ES-I3 (cell line): ENCODE measurements around the gene CFAP58.

Experiments used
- H3K36me3 ChIP-seq: 2 replicates; pipeline ENCODE4 v1.6.1; 2013; ENCODE audit warnings: mild to moderate bottlenecking, low read length, control low read depth, moderate library complexity; ENCODE audit not compliant: insufficient read depth
- H3K4me1 ChIP-seq: 2 replicates; pipeline ENCODE4 v1.6.1; 2013; ENCODE audit warnings: mild to moderate bottlenecking, control low read depth, low read length; ENCODE audit not compliant: insufficient read depth
- H3K9ac ChIP-seq: 2 replicates; pipeline ENCODE4 v1.6.1; 2013; ENCODE audit warnings: low read depth, mild to moderate bottlenecking, low read length, moderate library complexity
- H3K9me3 ChIP-seq: 2 replicates; pipeline ENCODE4 v1.6.1; 2013; ENCODE audit warnings: mild to moderate bottlenecking, low read length, moderate library complexity; ENCODE audit not compliant: control insufficient read depth, insufficient read depth

The CFAP58 gene

DNA sequence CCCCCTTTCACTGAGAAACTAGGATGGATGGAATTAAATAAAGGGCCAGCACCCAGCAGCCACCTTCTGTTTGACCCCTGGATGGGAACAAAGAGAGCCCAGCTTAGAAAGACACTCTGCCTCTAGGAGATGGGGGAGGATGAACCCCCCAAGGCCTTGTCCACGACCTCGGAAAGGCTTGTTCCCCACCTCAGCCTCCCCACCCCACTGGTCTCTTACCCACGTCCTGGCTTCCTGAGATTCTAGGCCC, 25.1 kb upstream of the CFAP58 start:
- H3K36me3 ChIP-seq: no peaks in the 10 kb centered on the region
- peaks cover 69% of the 10 kb centered on the region for H3K4me1 ChIP-seq
- H3K9me3 ChIP-seq: no peaks in the 10 kb centered on the region
- H3K9ac ChIP-seq: peak overlapping the region; percentile 26

GRCh38 chr10:104328896-104329710, 24.5 kb upstream of the CFAP58 start:
- Histone ChIP-seq H3K4me1 (peaks cover 73% of the 10 kb centered on the region), H3K9ac (peak overlapping the region; percentile 26), H3K9me3 (no peaks in the 10 kb centered on the region), H3K36me3 (no peaks in the 10 kb centered on the region)

- Histone ChIP-seq H3K9me3 (no peaks in the 10 kb centered on the region), H3K4me1 (peaks cover 78% of the 10 kb centered on the region), H3K36me3 (no peaks in the 10 kb centered on the region), H3K9ac (no peak overlapping the region)
Measured at GRCh38 chr10:104329735-104330134, 23.9 kb upstream of the CFAP58 start.

- H3K9me3 ChIP-seq: no peaks in the 10 kb centered on the region
- H3K9ac ChIP-seq: no peak overlapping the region
- peaks cover 78% of the 10 kb centered on the region for H3K4me1 ChIP-seq
- H3K36me3 ChIP-seq: no peaks in the 10 kb centered on the region
Measured at GRCh38 chr10:104330168-104331110, 23.2 kb upstream of the CFAP58 start.

DNA sequence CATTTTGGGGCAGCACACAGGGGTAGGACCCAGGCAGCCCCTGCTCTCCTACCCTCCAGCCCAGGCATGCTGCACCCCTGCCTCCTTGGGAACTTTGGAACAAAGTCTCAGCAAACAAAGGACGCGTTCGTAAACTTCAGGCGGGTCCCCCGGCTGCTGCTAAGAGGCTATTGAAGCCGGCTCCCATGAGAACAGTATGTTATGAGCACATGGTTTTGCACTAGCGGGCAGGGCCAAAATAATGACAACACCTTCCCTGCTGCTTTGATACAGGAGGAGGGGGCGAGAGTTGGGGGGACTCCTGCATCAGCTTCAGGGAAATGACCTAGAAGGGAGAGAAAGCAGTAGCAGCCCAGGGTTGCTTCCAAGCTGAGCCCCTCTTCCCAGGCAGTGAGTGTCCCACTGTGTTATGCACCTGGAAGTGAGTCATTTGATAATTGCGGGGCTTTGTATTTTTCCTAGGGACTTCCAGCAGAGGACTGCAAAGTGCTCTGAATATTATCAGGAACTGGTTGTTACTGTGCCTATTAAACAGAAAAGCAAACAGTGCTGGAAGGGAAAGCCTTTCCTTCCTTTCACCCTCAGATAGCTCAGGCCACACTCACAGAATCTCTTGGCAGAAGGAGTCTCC, 22.3 kb upstream of the CFAP58 start:
- Histone ChIP-seq H3K9ac (no peak overlapping the region), H3K36me3 (no peaks in the 10 kb centered on the region), H3K4me1 (peaks cover 83% of the 10 kb centered on the region), H3K9me3 (no peaks in the 10 kb centered on the region; the same call in 1 of the 2 replicates)

- Histone ChIP-seq H3K9ac (no peak overlapping the region), H3K4me1 (peaks cover 76% of the 10 kb centered on the region), H3K9me3 (no peaks in the 10 kb centered on the region; the same call in 1 of the 2 replicates), H3K36me3 (no peaks in the 10 kb centered on the region)
Measured at GRCh38 chr10:104332243-104333031, 21.2 kb upstream of the CFAP58 start.

- no peaks in the 10 kb centered on the region; the same call in 1 of the 2 replicates for H3K9me3 ChIP-seq
- peaks cover 69% of the 10 kb centered on the region for H3K4me1 ChIP-seq
- no peaks in the 10 kb centered on the region for H3K36me3 ChIP-seq
- H3K9ac ChIP-seq: no peak overlapping the region
Measured at GRCh38 chr10:104333032-104333727, 20.5 kb upstream of the CFAP58 start.

GRCh38 chr10:104333728-104334373, 19.8 kb upstream of the CFAP58 start:
- Histone ChIP-seq H3K9ac (no peak overlapping the region), H3K36me3 (no peaks in the 10 kb centered on the region), H3K4me1 (peaks cover 62% of the 10 kb centered on the region), H3K9me3 (no peaks in the 10 kb centered on the region; the same call in 1 of the 2 replicates)

DNA sequence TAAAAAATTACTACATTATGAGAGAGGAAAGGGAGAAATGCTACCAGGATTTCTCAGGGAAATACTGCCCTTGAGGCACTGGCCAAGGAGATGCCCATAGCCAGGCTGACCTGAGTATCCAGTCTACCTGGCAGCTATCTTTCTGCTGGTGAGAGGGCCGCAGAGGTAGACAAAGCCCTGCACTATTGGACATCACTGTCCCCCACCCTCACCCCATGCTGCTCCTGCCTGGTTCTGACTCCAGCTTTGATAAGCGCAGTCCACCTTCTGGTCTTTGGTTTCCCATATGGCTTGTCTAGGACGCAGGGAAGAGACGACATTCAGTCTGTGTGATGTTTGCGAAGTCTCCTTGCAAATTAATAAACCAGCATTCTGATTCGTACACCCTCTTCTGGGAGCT, 19.1 kb upstream of the CFAP58 start:
- Histone ChIP-seq H3K36me3 (no peaks in the 10 kb centered on the region), H3K9ac (no peak overlapping the region), H3K4me1 (peaks cover 58% of the 10 kb centered on the region), H3K9me3 (no peaks in the 10 kb centered on the region; the same call in 1 of the 2 replicates)

DNA sequence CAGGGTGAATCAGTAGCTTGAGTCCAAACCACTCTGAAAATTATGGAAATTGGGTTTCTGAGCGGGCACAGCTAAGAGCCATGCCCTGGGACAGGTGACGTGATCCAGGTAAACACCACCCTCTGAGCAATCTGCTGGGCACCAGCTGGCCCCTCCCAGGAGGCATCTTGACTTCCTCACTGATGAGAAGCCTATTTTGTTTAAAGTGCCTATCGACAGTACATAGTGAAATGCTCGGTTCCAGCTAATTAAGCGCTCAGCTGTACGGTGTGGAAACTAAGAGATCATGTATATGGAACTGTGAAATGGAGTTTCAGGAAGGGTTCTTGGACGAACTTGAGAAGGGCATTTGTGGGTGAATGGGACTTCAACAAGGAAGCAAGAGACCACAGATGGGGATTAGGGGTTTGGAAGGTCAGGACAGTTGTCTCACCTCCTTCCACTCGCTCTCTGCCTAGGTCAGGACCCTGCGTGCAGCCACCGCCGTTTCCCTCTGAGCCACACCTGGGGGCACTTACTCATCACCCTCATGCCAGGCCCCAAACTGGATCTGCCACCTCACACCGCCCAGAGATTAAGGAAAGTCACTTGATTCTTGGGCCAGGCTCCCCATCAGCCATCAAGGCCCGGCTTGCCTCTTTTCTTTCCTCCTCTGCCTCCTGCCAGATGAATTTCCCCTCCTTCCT, 18.5 kb upstream of the CFAP58 start:
- no peaks in the 10 kb centered on the region for H3K36me3 ChIP-seq
- H3K9ac ChIP-seq: no peak overlapping the region
- H3K4me1 ChIP-seq: peaks cover 58% of the 10 kb centered on the region
- H3K9me3 ChIP-seq: no peaks in the 10 kb centered on the region; the same call in 1 of the 2 replicates

GRCh38 chr10:104336821-104337467, 16.7 kb upstream of the CFAP58 start:
- Histone ChIP-seq H3K36me3 (no peaks in the 10 kb centered on the region), H3K4me1 (peaks cover 43% of the 10 kb centered on the region), H3K9me3 (no peaks in the 10 kb centered on the region; the same call in 1 of the 2 replicates), H3K9ac (peak overlapping the region; percentile 77)

- no peaks in the 10 kb centered on the region; the same call in 1 of the 2 replicates for H3K9me3 ChIP-seq
- H3K36me3 ChIP-seq: no peaks in the 10 kb centered on the region
- peak overlapping the region; percentile 77 for H3K9ac ChIP-seq
- H3K4me1 ChIP-seq: peaks cover 37% of the 10 kb centered on the region
Measured at GRCh38 chr10:104337521-104337984, 16.1 kb upstream of the CFAP58 start.
